Activated naive CD4-positive, alpha-beta T cell treated with anti-CD3 and anti-CD28 coated beads, Interleukin-2, amount 50 U/mL, for 24 hours (primary cell): Measurements from ENCODE around the gene ACSL6.

Experiments
- H3K27ac Mint-ChIP-seq: one replicate; pipeline ENCODE4 v1.8.0; 2021; ENCODE audit warnings: mild to moderate bottlenecking, mixed read lengths
- H3K27me3 Mint-ChIP-seq: one replicate; pipeline ENCODE4 v1.8.0; 2021; ENCODE audit warnings: mixed read lengths
- H3K36me3 Mint-ChIP-seq: one replicate; pipeline ENCODE4 v1.8.0; 2021; ENCODE audit warnings: mixed read lengths
- H3K4me1 Mint-ChIP-seq: one replicate; pipeline ENCODE4 v1.8.0; 2021; ENCODE audit warnings: mixed read lengths
- H3K4me3 Mint-ChIP-seq: one replicate; pipeline ENCODE4 v1.8.0; 2021; ENCODE audit warnings: mild to moderate bottlenecking, mixed read lengths
- H3K9me3 Mint-ChIP-seq: one replicate; pipeline ENCODE4 v1.8.0; 2021; ENCODE audit warnings: mixed read lengths

ACSL6 gene

GRCh38 chr5:131999441-132000240, 11.8 kb downstream of the ACSL6 start:
- Mint-ChIP-seq H3K27ac (no peak overlapping the region), H3K4me1 (peaks cover 65% of the 10 kb centered on the region), H3K36me3 (no peaks in the 10 kb centered on the region), H3K4me3 (no peak overlapping the region), H3K9me3 (no peaks in the 10 kb centered on the region), H3K27me3 (no peaks in the 10 kb centered on the region)

- Mint-ChIP-seq H3K4me1 (peaks cover 65% of the 10 kb centered on the region), H3K27me3 (no peaks in the 10 kb centered on the region), H3K4me3 (no peak overlapping the region), H3K9me3 (no peaks in the 10 kb centered on the region), H3K27ac (no peak overlapping the region), H3K36me3 (no peaks in the 10 kb centered on the region)
Measured at GRCh38 chr5:131999041-131999440, 12.4 kb downstream of the ACSL6 start.

GRCh38 chr5:131998431-131999040, 12.9 kb downstream of the ACSL6 start:
- Mint-ChIP-seq H3K27ac (no peak overlapping the region), H3K36me3 (no peaks in the 10 kb centered on the region), H3K4me1 (peaks cover 65% of the 10 kb centered on the region), H3K9me3 (no peaks in the 10 kb centered on the region), H3K4me3 (no peak overlapping the region), H3K27me3 (no peaks in the 10 kb centered on the region)

GRCh38 chr5:131997727-131998117, 13.7 kb downstream of the ACSL6 start:
- Mint-ChIP-seq H3K4me1 (peaks cover 61% of the 10 kb centered on the region), H3K4me3 (no peak overlapping the region), H3K36me3 (no peaks in the 10 kb centered on the region), H3K9me3 (no peaks in the 10 kb centered on the region), H3K27me3 (no peaks in the 10 kb centered on the region), H3K27ac (no peak overlapping the region)

DNA sequence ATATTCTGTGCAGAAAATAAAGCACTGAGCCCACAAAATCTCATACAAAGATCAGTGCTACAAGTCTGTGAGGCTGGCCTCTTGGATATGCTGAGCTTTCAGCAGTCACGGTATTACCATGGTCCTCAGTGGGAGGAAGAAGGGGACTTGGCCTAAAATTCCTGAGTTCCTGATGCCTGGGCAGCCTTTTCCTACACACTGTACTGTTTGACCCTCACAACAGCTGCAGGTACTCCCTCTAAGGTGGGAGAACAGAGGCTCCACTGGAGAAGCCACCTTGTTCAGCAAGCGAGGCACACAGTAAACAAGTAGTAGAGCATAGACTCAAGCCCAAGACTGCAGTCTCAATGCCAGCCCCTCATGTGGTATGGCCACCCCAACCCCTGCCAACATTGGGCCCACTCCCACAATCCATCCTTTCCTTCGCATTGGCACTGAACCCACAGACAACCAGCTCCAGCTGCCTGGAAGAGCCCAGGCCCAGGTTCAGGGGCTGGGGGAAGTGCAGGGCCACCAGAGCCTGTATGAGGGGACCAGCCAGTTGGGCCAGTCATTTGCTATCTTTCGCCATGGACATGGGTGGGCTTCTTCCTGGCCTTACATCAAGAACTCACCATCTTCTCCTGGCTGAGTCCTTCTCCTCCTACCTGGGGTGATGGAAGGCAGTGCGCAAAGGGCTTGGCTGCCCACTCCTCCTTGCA, 14.3 kb downstream of the ACSL6 start:
- Mint-ChIP-seq H3K9me3 (no peaks in the 10 kb centered on the region), H3K36me3 (no peaks in the 10 kb centered on the region), H3K4me3 (no peak overlapping the region), H3K4me1 (peaks cover 55% of the 10 kb centered on the region), H3K27ac (no peak overlapping the region), H3K27me3 (no peaks in the 10 kb centered on the region)

- H3K4me3 Mint-ChIP-seq: no peak overlapping the region
- H3K36me3 Mint-ChIP-seq: no peaks in the 10 kb centered on the region
- H3K27ac Mint-ChIP-seq: no peak overlapping the region
- peaks cover 48% of the 10 kb centered on the region for H3K4me1 Mint-ChIP-seq
- no peaks in the 10 kb centered on the region for H3K9me3 Mint-ChIP-seq
- H3K27me3 Mint-ChIP-seq: no peaks in the 10 kb centered on the region
Measured at GRCh38 chr5:131996210-131997025, 15.0 kb downstream of the ACSL6 start.

DNA sequence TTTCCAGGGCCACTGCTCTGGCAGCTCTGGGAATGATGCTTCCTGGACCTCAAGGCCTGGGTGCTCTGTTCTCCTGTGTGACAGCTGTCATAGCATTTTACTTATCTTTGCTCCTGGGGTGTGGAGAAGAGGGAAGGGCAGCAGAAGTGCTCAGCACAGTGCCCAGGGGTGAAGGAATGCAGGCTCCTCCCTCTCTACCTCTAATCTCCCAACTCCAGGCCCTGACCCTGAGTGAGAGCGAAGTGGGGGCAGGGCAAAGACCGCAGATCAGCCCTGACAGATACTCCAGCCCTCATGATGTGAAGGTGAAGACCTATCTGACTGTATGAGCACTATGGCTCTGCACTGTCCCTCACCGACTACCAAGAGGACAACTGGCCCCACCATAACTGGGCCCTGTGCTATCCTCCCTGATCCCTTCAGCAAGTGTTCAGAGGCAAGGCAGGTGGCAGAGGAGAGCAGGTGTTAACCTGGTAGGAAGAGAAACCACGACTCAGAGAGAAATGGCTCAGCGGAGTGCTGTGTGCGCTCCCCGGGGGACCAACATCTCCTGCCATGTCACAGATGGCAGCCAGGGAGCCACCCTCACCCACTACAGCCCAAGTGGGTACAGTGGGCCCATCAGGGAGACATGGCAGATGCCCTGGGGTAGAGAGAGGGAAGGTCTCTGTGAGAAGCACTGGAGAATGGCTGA, 16.8 kb downstream of the ACSL6 start:
- no peaks in the 10 kb centered on the region for H3K9me3 Mint-ChIP-seq
- peaks cover 31% of the 10 kb centered on the region for H3K4me1 Mint-ChIP-seq
- H3K27ac Mint-ChIP-seq: no peak overlapping the region
- H3K4me3 Mint-ChIP-seq: no peak overlapping the region
- H3K36me3 Mint-ChIP-seq: no peaks in the 10 kb centered on the region
- H3K27me3 Mint-ChIP-seq: no peaks in the 10 kb centered on the region

DNA sequence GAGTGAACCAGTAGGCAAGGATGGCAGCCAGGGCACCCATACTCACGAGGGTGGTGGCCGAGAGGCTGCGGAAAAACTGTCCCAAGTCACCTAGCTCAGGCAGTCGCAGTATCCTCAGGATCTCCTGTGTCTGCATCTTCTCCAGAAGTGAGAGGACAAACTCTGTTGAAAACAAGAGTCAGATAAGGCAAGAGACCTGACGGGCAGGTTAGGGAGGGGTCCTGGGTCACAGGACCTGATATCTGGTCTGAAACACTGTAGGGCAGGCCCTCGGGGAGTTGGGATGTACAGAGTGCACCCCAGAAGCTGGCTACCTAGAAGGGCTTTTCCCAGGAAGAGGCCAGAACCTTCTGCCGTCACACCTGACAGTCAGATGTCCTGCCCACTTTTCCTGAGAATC, 17.4 kb downstream of the ACSL6 start:
- Mint-ChIP-seq H3K27ac (no peak overlapping the region), H3K4me3 (no peak overlapping the region), H3K27me3 (no peaks in the 10 kb centered on the region), H3K36me3 (no peaks in the 10 kb centered on the region), H3K9me3 (no peaks in the 10 kb centered on the region), H3K4me1 (peaks cover 25% of the 10 kb centered on the region)

- Mint-ChIP-seq H3K9me3 (no peaks in the 10 kb centered on the region), H3K4me3 (no peak overlapping the region), H3K27me3 (no peaks in the 10 kb centered on the region), H3K36me3 (no peaks in the 10 kb centered on the region), H3K27ac (no peak overlapping the region), H3K4me1 (peaks cover 21% of the 10 kb centered on the region)
Measured at GRCh38 chr5:131993676-131994075, 17.8 kb downstream of the ACSL6 start.

- Mint-ChIP-seq H3K4me1 (peaks cover 10% of the 10 kb centered on the region), H3K27ac (no peak overlapping the region), H3K9me3 (no peaks in the 10 kb centered on the region), H3K27me3 (no peaks in the 10 kb centered on the region), H3K4me3 (no peak overlapping the region), H3K36me3 (no peaks in the 10 kb centered on the region)
Measured at GRCh38 chr5:131992370-131992769, 19.1 kb downstream of the ACSL6 start.

- Mint-ChIP-seq H3K27ac (no peak overlapping the region), H3K4me1 (peaks cover 5% of the 10 kb centered on the region), H3K36me3 (no peaks in the 10 kb centered on the region), H3K4me3 (no peak overlapping the region), H3K9me3 (no peaks in the 10 kb centered on the region), H3K27me3 (no peaks in the 10 kb centered on the region)
Measured at GRCh38 chr5:131991593-131992324, 19.7 kb downstream of the ACSL6 start.

DNA sequence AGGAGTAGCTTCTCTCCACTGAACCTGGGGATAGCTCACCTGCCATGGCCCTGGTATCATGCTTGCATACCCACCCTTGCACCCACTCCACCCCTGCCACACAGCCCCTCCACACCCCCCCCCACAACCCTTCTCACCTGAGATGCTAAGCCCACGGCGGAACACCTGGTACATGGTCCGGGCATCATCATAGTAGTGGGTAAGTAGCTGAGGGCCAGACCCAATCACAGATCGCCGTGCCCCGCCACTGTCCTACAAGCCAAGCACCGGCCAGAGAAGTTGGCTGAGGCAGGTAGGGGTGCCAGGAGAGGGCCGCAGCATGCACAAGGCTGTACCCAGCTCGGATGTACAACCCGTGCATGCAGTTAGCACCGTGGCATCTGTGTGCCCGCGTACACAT, 20.7 kb downstream of the ACSL6 start:
- no peaks in the 10 kb centered on the region for H3K27me3 Mint-ChIP-seq
- H3K9me3 Mint-ChIP-seq: no peaks in the 10 kb centered on the region
- H3K4me3 Mint-ChIP-seq: no peak overlapping the region
- peak overlapping the region; percentile 33 for H3K27ac Mint-ChIP-seq
- H3K4me1 Mint-ChIP-seq: no peaks in the 10 kb centered on the region
- H3K36me3 Mint-ChIP-seq: no peaks in the 10 kb centered on the region

GRCh38 chr5:131988601-131989000, 22.9 kb downstream of the ACSL6 start:
- no peak overlapping the region for H3K4me3 Mint-ChIP-seq
- no peaks in the 10 kb centered on the region for H3K9me3 Mint-ChIP-seq
- no peaks in the 10 kb centered on the region for H3K36me3 Mint-ChIP-seq
- no peak overlapping the region for H3K27ac Mint-ChIP-seq
- peaks cover 4% of the 10 kb centered on the region for H3K4me1 Mint-ChIP-seq
- H3K27me3 Mint-ChIP-seq: no peaks in the 10 kb centered on the region

DNA sequence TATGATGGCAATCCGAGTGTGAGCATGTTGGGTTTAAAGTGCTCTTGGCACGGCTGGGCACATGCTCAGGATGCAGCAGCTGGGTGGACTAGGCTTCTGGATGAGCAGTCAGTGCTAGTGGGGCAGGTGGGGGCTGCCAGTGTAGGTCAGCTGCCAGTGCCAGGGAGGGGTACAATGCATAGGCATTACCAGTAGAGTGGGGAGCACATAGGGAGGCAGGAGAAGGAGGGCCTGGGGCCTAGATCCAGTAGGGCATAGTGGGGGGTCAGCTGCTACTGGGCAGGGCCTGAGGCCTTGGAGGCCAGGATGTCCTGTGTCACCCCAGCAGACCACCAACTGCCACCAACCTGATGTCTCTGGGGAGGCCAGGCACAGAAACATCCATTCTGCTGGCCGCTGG, 24.2 kb downstream of the ACSL6 start:
- Mint-ChIP-seq H3K36me3 (no peaks in the 10 kb centered on the region), H3K4me1 (peaks cover 4% of the 10 kb centered on the region), H3K27me3 (no peaks in the 10 kb centered on the region), H3K9me3 (no peaks in the 10 kb centered on the region), H3K4me3 (no peak overlapping the region), H3K27ac (peak overlapping the region; percentile 57)
